Hepatocyte (in vitro differentiated cells): Measurements from ENCODE around the gene NEMP1. TPM values are rescaled to one million over a fixed set of nuclear protein-coding genes. Genes with fewer than 3 reads are reported as not detected.

Source experiments
- DNase-seq: peaks from one replicate; pipeline ENCODE4 v3.0.0-alpha.2; 2016; ENCODE audit warnings: low spot score
- H2AFZ ChIP-seq: fragments of 200-600 bp; sonication (generic); 2 replicates; pipeline ENCODE4 v1.6.0; 2016; ENCODE audit warnings: antibody characterized with exemption, mild to moderate bottlenecking
- H3K27ac ChIP-seq: fragments of 200-600 bp; sonication (generic); 2 replicates; pipeline ENCODE4 v1.5.1; 2016; ENCODE audit warnings: mild to moderate bottlenecking
- H3K27me3 ChIP-seq: fragments of 200-600 bp; sonication (generic); 2 replicates; pipeline ENCODE4 v1.6.1; 2016
- H3K36me3 ChIP-seq: fragments of 200-600 bp; sonication (generic); replicated peaks from 2 replicates; pipeline ENCODE4 v1.5.1; 2016; ENCODE audit warnings: low read depth; ENCODE audit not compliant: insufficient read depth
- H3K4me1 ChIP-seq: fragments of 200-600 bp; sonication (generic); 2 replicates; pipeline ENCODE4 v1.5.1; 2016; ENCODE audit warnings: mild to moderate bottlenecking, moderate library complexity; ENCODE audit not compliant: insufficient read depth
- H3K4me2 ChIP-seq: fragments of 200-600 bp; sonication (generic); 2 replicates; pipeline ENCODE4 v1.6.0; 2016
- H3K4me3 ChIP-seq: fragments of 200-600 bp; sonication (generic); 2 replicates; pipeline ENCODE4 v1.5.1; 2016; ENCODE audit warnings: mild to moderate bottlenecking
- H3K79me2 ChIP-seq: fragments of 200-600 bp; sonication (generic); 2 replicates; pipeline ENCODE4 v1.6.0; 2017; ENCODE audit warnings: mild to moderate bottlenecking
- H3K9me2 ChIP-seq: fragments of 200-600 bp; sonication (generic); replicated peaks from 2 replicates; pipeline ENCODE4 v1.6.0; 2017; ENCODE audit warnings: mild to moderate bottlenecking; ENCODE audit not compliant: insufficient read depth
- H3K9me3 ChIP-seq: fragments of 200-600 bp; sonication (generic); 2 replicates; pipeline ENCODE4 v1.5.1; 2016; ENCODE audit warnings: low read depth, mild to moderate bottlenecking
- H4K20me1 ChIP-seq: fragments of 200-600 bp; sonication (generic); 2 replicates; pipeline ENCODE4 v1.6.0; 2016; ENCODE audit warnings: mild to moderate bottlenecking; ENCODE audit not compliant: insufficient read depth, poor library complexity, severe bottlenecking
- EZH2 ChIP-seq: fragments of 200-600 bp; sonication (generic); IDR thresholded peaks from 2 replicates; pipeline ENCODE4 v1.6.1; 2016; ENCODE audit warnings: antibody characterized with exemption, mild to moderate bottlenecking, borderline replicate concordance
- EZH2phosphoT487 ChIP-seq: fragments of 200-600 bp; sonication (generic); IDR thresholded peaks from one replicate; pipeline ENCODE4 v1.6.1; 2018; ENCODE audit warnings: antibody characterized with exemption, mild to moderate bottlenecking, low read depth, moderate library complexity; ENCODE audit not compliant: unreplicated experiment, severe bottlenecking
- WGBS: methylation state at CpG from one replicate; pipeline ENCODE4 v1.1.6; 2016; ENCODE audit warnings: low lambda C conversion rate; ENCODE audit errors: missing lambda C conversion rate; 5-methylcytosine and 5-hydroxymethylcytosine counted together
- polyA plus RNA-seq: library from polyadenylated mRNA; unstranded; fragments of >200 nt; fragmentation: Nextera tagmentation; extraction: Ambion mirVana; gene quantifications from 2 replicates; pipeline ENCODE4 v1.2.1, GENCODE V29; 2016
- total RNA-seq: library from RNA; depleted of rRNA; stranded (reverse); fragments of >200 nt; gene quantifications from 2 replicates; pipeline ENCODE4 v1.2.3, GENCODE V29; 2014
- TF ChIP-seq, protein P1 (sequence below): fragments of 200-600 bp; sonication (generic); IDR thresholded peaks from 2 replicates; pipeline ENCODE4 v1.5.1; 2016; ENCODE audit warnings: antibody characterized with exemption, mild to moderate bottlenecking; ENCODE audit not compliant: poor library complexity

The NEMP1 gene
- total and polyA plus RNA-seq, 2 experiments from 2014 or later = 6.2 to 9.3 TPM

DNA sequence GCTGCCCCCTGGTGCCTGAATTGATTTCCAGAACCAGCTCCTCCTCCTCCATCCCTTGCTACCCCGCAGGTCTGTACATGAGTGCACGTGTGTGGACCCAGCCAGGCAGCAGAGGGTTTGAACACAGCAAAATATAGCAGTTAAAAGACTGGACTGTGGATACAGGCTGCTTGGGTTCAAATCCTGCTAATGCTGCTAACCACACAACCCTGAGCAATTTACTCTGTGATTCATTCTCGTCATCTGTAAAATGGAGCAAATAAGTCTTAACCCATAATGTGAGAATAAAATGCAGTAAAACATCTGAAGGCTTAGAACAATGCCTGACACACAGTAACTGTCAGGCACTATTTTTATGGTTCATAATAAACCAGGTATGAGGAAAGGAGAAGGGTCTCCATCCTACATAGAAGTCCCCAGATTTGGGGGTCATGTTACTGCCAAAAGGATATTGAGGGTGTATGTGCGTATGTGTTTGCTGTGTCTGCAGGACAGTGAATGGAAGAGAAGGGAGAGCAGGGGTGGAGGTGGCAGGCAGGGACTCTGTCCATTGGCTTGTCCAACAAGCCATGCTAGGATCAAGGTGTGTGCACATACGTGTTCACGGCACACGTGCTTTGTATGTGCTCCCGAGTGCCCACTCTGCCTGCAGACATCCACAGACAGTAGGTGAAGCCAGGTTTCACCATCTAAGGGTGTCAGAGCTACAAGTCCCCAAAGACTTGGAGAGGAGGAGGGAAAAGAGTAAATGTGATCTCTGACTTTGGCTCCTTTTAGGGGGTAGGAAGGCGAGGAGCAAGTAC, 34.1 kb upstream of the NEMP1 start:
- no peak for TF ChIP-seq EZH2phosphoT487
- TF ChIP-seq EZH2 = no peak
- TF ChIP-seq, protein P1, sequence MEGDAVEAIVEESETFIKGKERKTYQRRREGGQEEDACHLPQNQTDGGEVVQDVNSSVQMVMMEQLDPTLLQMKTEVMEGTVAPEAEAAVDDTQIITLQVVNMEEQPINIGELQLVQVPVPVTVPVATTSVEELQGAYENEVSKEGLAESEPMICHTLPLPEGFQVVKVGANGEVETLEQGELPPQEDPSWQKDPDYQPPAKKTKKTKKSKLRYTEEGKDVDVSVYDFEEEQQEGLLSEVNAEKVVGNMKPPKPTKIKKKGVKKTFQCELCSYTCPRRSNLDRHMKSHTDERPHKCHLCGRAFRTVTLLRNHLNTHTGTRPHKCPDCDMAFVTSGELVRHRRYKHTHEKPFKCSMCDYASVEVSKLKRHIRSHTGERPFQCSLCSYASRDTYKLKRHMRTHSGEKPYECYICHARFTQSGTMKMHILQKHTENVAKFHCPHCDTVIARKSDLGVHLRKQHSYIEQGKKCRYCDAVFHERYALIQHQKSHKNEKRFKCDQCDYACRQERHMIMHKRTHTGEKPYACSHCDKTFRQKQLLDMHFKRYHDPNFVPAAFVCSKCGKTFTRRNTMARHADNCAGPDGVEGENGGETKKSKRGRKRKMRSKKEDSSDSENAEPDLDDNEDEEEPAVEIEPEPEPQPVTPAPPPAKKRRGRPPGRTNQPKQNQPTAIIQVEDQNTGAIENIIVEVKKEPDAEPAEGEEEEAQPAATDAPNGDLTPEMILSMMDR = peak; percentile 96
- Histone ChIP-seq H4K20me1 (peaks cover 3% of the 10 kb centered on the region), H2AFZ (no peak overlapping the region), H3K4me2 (peak overlapping the region; percentile 93), H3K36me3 (no peaks in the 10 kb centered on the region), H3K4me1 (peaks cover 30% of the 10 kb centered on the region), H3K9me3 (no peaks in the 10 kb centered on the region), H3K27ac (peak overlapping the region; percentile 100), H3K27me3 (no peaks in the 10 kb centered on the region), H3K79me2 (peaks cover 25% of the 10 kb centered on the region), H3K9me2 (no peaks in the 10 kb centered on the region), H3K4me3 (no peak overlapping the region)
- no peak for DNase-seq
- WGBS = 73% methylated on average over 9 of the region's 9 CpGs

DNA sequence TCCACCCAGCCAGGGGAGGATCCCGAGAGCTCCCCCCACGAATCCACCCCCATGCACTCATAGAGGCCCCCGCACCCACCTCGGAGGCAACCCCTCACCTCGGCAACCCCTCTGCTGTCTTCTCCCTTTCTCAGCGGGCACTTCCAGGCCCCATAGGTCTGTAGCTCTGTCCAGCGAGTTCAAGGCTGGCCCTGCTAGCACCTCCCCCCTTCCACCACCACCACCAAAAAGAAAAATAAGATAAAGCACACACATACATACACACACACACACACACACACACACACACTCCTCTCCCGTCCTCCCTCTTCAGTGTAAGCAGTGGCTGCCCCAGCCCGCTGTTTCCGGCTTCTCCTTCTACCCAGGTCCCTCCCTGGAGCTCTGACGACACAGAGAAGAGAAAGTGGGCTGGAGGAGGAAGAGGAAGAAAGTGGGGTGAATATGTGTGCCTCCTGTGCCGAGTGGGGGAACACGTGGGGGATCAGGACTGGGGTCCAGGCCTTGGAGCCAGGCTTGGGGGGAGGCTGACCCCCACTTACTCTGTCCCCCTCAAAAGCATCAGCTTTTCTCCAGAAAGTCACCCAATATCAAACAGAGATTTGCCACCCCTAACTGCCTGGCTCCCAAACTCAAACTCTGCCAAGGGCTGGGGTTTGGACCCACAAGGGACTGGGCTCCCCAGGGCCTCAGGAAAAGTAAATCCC, 32.6 kb upstream of the NEMP1 start, which contains the start of gene STAT6:
TSS of gene STAT6 (minus strand) at position 332 of the 704 bp plus-strand sequence. CDS start 3,084 bp downstream, outside the sequence.
- Histone ChIP-seq H3K9me2 (no peaks in the 10 kb centered on the region), H4K20me1 (peaks cover 10% of the 10 kb centered on the region), H3K4me1 (peaks cover 30% of the 10 kb centered on the region), H3K36me3 (no peaks in the 10 kb centered on the region), H3K9me3 (no peaks in the 10 kb centered on the region), H3K4me2 (peak within 1 kb of the TSS; percentile 93), H2AFZ (peak within 1 kb of the TSS; percentile 69), H3K27ac (peak within 1 kb of the TSS; percentile 100), H3K27me3 (no peaks in the 10 kb centered on the region), H3K79me2 (peaks cover 26% of the 10 kb centered on the region), H3K4me3 (peak within 1 kb of the TSS; percentile 52)
- DNase-seq = peak; percentile 91
- WGBS = 7% methylated on average over 7 of the region's 13 CpGs
- TF ChIP-seq EZH2 = no peak
- TF ChIP-seq, protein P1 = no peak
- TF ChIP-seq EZH2phosphoT487 = no peak

DNA sequence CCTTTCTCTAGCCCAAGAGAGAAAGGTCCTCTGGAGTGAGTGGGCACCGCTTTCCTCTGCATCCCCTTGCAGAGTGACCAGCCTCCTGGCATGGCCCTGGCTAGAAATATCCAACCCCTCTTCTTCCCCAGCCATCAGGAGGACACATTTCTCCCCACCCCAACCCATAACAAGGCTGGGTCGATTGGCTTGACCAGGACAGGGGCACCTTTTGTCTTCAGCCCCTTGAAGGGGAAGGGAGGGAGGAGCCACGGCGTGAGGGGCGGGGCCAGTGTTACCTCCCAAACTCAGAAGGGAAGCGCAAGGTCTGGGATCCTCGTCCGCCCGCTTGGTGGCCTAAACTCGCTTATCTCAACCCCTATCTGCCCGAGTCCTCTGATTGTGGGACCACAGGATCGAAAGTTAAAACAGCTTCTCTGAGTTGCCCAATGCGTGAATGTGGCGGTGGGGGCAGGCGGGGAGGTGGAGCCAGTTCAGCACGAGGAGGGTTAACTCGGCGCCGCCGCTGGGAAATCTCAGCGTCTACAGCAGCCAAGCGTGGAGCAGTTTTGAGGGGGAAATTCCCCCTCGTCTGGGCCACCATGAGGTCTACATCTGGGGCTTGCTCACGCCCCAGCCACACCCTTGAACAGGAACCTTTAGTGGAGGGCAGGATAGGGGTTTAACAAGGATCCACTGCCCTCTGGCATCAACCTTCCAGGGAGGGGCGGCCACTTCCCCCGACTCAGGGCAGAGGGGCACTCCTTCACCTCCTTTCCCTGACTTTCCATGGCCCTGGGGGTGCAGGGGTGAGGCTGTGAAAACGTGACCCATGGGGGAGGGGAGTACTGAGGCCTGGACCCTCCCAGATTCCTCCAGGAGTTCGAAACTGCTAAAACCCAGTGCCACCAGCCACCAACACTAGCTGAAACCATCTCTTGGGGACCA, 31.8 kb upstream of the NEMP1 start:
- Histone ChIP-seq H3K4me3 (peak overlapping the region; percentile 52), H3K36me3 (no peaks in the 10 kb centered on the region), H2AFZ (peak overlapping the region; percentile 69), H4K20me1 (peaks cover 10% of the 10 kb centered on the region), H3K9me2 (no peaks in the 10 kb centered on the region), H3K79me2 (peaks cover 26% of the 10 kb centered on the region), H3K9me3 (no peaks in the 10 kb centered on the region), H3K4me2 (peak overlapping the region; percentile 93), H3K27me3 (no peaks in the 10 kb centered on the region), H3K4me1 (peaks cover 30% of the 10 kb centered on the region), H3K27ac (peak overlapping the region; percentile 100)
- WGBS = 4% methylated on average over 27 of the region's 28 CpGs
- TF ChIP-seq, protein P1 = peak; percentile 3
- TF ChIP-seq EZH2 = no peak
- peak; percentile 70 for DNase-seq
